ENCODE data around the gene ANXA10. TPM values are rescaled to one million over a fixed set of nuclear protein-coding genes. Genes with fewer than 3 reads are reported as not detected.

Gene ANXA10
- total and polyA plus RNA-seq, 2 donors (not counting 3 experiments of a cell fraction or from before 2014, with no cell fraction given) = not detected

GRCh38 chr4:168077726-168078239 is 14.6 kb upstream of the ANXA10 start:
- intact Hi-C loops (cut with micrococcal nuclease) = loop anchor here (1.0 to 5.0 kb wide), 7 partner anchors 49 to 1910 kb away; no protein-coding TSS in a partner anchor
- no peak overlapping the region for H3K4me2 ChIP-seq (ENCODE audit: insufficient read depth, low read length)
- peak; percentile 10 for TF ChIP-seq GATA2 (IDR thresholded peaks at IDR 0.05; ENCODE audit: insufficient read depth, insufficient read length, low read depth, low read length)
- no peak for TF ChIP-seq POLR2A (IDR thresholded peaks at IDR 0.05; ENCODE audit: low read depth, low read length)
- H3K4me3 ChIP-seq (replicated peaks in 1 of 3; ENCODE audit: insufficient read depth in 1 of 3, low read depth in 1 of 3, low read length in 3 of 3) = no peak overlapping the region
- no peaks in the 10 kb centered on the region for H4K20me1 ChIP-seq (replicated peaks; ENCODE audit: control insufficient read depth, extremely low read depth, insufficient read depth, low read length)
- H3K79me2 ChIP-seq (ENCODE audit: control insufficient read depth, insufficient read depth, low read length) = no peaks in the 10 kb centered on the region
- no peaks in the 10 kb centered on the region for H3K27me3 ChIP-seq (ENCODE audit: control insufficient read depth in 2 of 2, insufficient read depth in 2 of 2, low read length in 2 of 2)
- no peak overlapping the region for H3K9ac ChIP-seq (replicated peaks; ENCODE audit: extremely low read depth, insufficient read depth, low read length)
- no TSS peak for BruUV-seq (replicated peaks)
- H3K4me1 ChIP-seq (ENCODE audit: control insufficient read depth, extremely low read depth, insufficient read depth, low read length) = peaks cover 8% of the 10 kb centered on the region
- H3K9me3 ChIP-seq (replicated peaks; ENCODE audit: control insufficient read depth, insufficient read depth, low read length) = no peaks in the 10 kb centered on the region
- no peak overlapping the region for H3K27ac ChIP-seq (ENCODE audit: insufficient read depth, low read depth, low read length)
- ChIA-PET POLR2A (no interaction called here), CTCF (interaction anchor here (1.2 to 1.4 kb wide), 2 partner anchors 76 to 455 kb away, joined by 3 to 4 read pairs; no protein-coding TSS in a partner anchor)
- dilution Hi-C loops (cut with MboI; ENCODE audit: extremely low pct_ligation_motif_present, low sequenced_read_pairs) = no loop called here
- H2AFZ ChIP-seq (ENCODE audit: low read depth, low read length) = no peak overlapping the region
- no peak for FAIRE-seq
- peak; percentile 4 for DNase-seq (ENCODE audit: low read depth, low spot score)
- no peaks in the 10 kb centered on the region for H3K36me3 ChIP-seq (ENCODE audit: control insufficient read depth in 2 of 2, extremely low read depth in 1 of 2, insufficient read depth in 2 of 2, low read length in 2 of 2)
- no peaks in the 10 kb centered on the region for H3K9me1 ChIP-seq (replicated peaks; ENCODE audit: control insufficient read depth, extremely low read depth, insufficient read depth, low read length)

DNA sequence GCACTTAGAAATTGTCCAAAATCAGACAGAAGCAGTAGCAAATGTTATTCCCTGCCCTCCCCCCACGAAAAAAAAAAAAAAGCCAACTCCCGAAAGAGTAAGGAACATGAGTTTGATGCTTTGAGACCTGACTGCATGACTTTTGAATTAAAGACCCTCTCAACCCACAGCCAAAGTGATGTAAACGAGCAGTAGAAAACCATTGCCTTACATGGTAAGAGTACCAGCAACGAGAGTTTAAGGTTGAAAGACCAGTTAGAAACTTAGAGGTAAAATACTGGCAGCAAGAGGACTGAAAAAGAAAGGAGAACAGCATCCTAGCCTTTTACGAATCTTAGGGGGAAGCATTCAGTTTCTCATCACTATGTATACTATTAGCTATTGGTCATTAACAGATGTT is 10.0 kb upstream of the ANXA10 start:
- H3K9me1 ChIP-seq (replicated peaks; ENCODE audit: control insufficient read depth, extremely low read depth, insufficient read depth, low read length) = no peaks in the 10 kb centered on the region
- H3K27me3 ChIP-seq (ENCODE audit: control insufficient read depth in 2 of 2, insufficient read depth in 2 of 2, low read length in 2 of 2) = no peaks in the 10 kb centered on the region
- TF ChIP-seq POLR2AphosphoS5 (IDR thresholded peaks at IDR 0.05; ENCODE audit: insufficient read depth, low read depth, low read length) (no peak), MYC (IDR thresholded peaks at IDR 0.05; ENCODE audit: low read depth, low read length) (no peak), POLR2A (IDR thresholded peaks at IDR 0.05; ENCODE audit: low read depth, low read length) (no peak), EZH2 (IDR thresholded peaks at IDR 0.05; ENCODE audit: borderline replicate concordance, low read depth, low read length, severe bottlenecking) (no peak), GATA2 (IDR thresholded peaks at IDR 0.05; ENCODE audit: insufficient read depth, insufficient read length, low read depth, low read length) (no peak), MAX (IDR thresholded peaks at IDR 0.05; ENCODE audit: insufficient read depth, insufficient read length) (no peak), FOS (IDR thresholded peaks at IDR 0.05; ENCODE audit: borderline replicate concordance, insufficient read depth, low read length) (no peak), JUN (IDR thresholded peaks at IDR 0.05; ENCODE audit: borderline replicate concordance, insufficient read depth, insufficient read length, low read depth) (no peak)
- TF ChIP-seq, protein P1, sequence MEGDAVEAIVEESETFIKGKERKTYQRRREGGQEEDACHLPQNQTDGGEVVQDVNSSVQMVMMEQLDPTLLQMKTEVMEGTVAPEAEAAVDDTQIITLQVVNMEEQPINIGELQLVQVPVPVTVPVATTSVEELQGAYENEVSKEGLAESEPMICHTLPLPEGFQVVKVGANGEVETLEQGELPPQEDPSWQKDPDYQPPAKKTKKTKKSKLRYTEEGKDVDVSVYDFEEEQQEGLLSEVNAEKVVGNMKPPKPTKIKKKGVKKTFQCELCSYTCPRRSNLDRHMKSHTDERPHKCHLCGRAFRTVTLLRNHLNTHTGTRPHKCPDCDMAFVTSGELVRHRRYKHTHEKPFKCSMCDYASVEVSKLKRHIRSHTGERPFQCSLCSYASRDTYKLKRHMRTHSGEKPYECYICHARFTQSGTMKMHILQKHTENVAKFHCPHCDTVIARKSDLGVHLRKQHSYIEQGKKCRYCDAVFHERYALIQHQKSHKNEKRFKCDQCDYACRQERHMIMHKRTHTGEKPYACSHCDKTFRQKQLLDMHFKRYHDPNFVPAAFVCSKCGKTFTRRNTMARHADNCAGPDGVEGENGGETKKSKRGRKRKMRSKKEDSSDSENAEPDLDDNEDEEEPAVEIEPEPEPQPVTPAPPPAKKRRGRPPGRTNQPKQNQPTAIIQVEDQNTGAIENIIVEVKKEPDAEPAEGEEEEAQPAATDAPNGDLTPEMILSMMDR (IDR thresholded peaks at IDR 0.05; ENCODE audit: extremely low read depth in 1 of 2, insufficient read depth in 1 of 2, low read depth in 1 of 2, low read length in 2 of 2) = no peak
- no peaks in the 10 kb centered on the region for H3K36me3 ChIP-seq (ENCODE audit: control insufficient read depth in 2 of 2, extremely low read depth in 1 of 2, insufficient read depth in 2 of 2, low read length in 2 of 2)
- ChIA-PET CTCF (no interaction called here), POLR2A (no interaction called here)
- no peak overlapping the region for H2AFZ ChIP-seq (ENCODE audit: low read depth, low read length)
- H3K4me2 ChIP-seq (ENCODE audit: insufficient read depth, low read length) = no peak overlapping the region
- no peak for DNase-seq (ENCODE audit: low read depth, low spot score)
- H3K4me3 ChIP-seq (replicated peaks in 1 of 3; ENCODE audit: insufficient read depth in 1 of 3, low read depth in 1 of 3, low read length in 3 of 3) = no peak overlapping the region
- no peak overlapping the region for H3K9ac ChIP-seq (replicated peaks; ENCODE audit: extremely low read depth, insufficient read depth, low read length)
- no peak overlapping the region for H3K27ac ChIP-seq (ENCODE audit: insufficient read depth, low read depth, low read length)
- H3K4me1 ChIP-seq (ENCODE audit: control insufficient read depth, extremely low read depth, insufficient read depth, low read length) = peaks cover 5% of the 10 kb centered on the region
- no peaks in the 10 kb centered on the region for H4K20me1 ChIP-seq (replicated peaks; ENCODE audit: control insufficient read depth, extremely low read depth, insufficient read depth, low read length)
- no peaks in the 10 kb centered on the region for H3K9me3 ChIP-seq (replicated peaks; ENCODE audit: control insufficient read depth, insufficient read depth, low read length)
- dilution Hi-C loops (cut with MboI; ENCODE audit: extremely low pct_ligation_motif_present, low sequenced_read_pairs) (no loop called here), intact Hi-C loops (cut with micrococcal nuclease) (no loop called here)
- BruUV-seq (replicated peaks) = no TSS peak
- H3K79me2 ChIP-seq (ENCODE audit: control insufficient read depth, insufficient read depth, low read length) = no peaks in the 10 kb centered on the region
- no peak for FAIRE-seq
